ENCODE results near the gene KRTAP4-8. TPM values are rescaled to one million over a fixed set of nuclear protein-coding genes. Genes with fewer than 3 reads are reported as not detected.
"Not testable (repeated sequence)": the region's sequence is repeated elsewhere in the genome, so short reads cannot be mapped to it uniquely, and the experiment has no call there.

Gene KRTAP4-8
- total and polyA plus RNA-seq, 11 donors = not detected

DNA sequence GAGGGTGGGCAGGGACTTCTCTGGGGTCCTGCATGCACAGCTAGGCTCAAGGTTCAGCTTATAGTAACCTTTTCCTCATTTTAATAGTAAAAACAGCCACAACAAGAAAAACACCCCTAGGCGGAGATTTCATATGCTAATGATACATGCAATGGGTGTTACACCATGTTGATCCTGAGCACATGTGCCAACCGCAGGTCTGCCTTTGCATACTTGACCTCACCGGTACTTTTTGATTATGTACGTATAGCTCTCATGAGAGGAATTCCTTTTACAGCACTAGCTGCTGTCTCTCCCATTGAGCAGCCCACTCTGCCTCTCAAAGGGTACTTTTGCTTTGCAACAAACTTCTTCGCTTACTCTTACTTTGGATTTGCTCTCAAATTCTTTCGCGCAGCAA lies 1.9 kb downstream of the KRTAP4-8 start:
- ATAC-seq (no peak), DNase-seq (no peak)
- Histone ChIP-seq H3K4me1 (no peaks in the 10 kb centered on the region), H3K27ac (no peak overlapping the region), H3K4me3 (no peak overlapping the region), H3K27me3 (peaks cover 0 to 11% (median 3%) of the 10 kb centered on the region in 9 donors), H3K9me3 (peaks cover 0 to 5% (median 0%) of the 10 kb centered on the region in 12 donors), H3K36me3 (no peaks in the 10 kb centered on the region)
- intact Hi-C loops (cut with DNase I) = no loop called here
- WGBS, 4 donors = 80 to 85% (median 81%) methylated on average over 7 of the region's 7 CpGs
- TF ChIP-seq CTCF (IDR thresholded peaks at IDR 0.05) (no peak), POLR2A (IDR thresholded peaks at IDR 0.05) (no peak)

GRCh38 chr17:41088760-41089352 lies 9.1 kb downstream of the KRTAP4-8 start:
- DNase-seq; ATAC-seq; H3K4me1 ChIP-seq; H3K36me3 ChIP-seq; intact Hi-C loops (cut with DNase I); H3K27ac ChIP-seq; H3K9me3 ChIP-seq; H3K27me3 ChIP-seq; H3K4me3 ChIP-seq: not testable (repeated sequence)
- 42 to 60% (median 56%) methylated on average over 4 of the region's 4 CpGs for WGBS, 4 donors

DNA sequence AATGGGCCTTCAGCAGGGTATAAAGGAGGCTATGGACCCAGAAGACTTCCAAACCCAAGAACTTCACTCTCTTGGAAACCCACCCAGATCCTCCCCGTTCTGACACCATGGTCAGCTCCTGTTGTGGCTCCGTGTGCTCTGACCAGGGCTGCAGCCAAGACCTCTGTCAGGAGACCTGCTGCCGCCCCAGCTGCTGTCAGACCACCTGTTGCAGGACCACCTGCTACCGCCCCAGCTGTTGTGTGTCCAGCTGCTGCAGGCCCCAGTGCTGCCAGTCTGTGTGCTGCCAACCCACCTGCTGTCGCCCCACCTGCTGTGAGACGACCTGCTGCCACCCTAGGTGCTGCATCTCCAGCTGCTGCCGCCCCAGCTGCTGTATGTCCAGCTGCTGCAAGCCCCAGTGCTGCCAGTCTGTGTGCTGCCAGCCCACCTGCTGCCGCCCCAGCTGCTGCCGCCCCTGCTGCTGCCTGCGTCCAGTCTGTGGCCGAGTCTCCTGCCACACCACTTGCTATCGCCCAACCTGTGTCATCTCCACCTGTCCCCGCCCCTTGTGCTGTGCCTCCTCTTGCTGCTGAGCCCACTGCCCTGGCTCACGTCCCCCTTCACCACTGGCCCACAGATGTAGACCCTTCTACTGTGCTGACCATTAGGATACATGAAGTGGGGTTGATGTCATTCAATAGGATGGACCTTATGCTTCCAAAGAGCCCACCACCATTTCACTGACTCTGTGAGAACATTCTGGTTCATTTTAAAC lies 13.7 kb downstream of the KRTAP4-8 start, which contains the start of gene KRTAP4-7:
Gene KRTAP4-7, plus strand, starts transcription at position 51 of the 757 bp plus-strand sequence. Its CDS starts 57 bp downstream, at position 108.
- H3K4me3 ChIP-seq; intact Hi-C loops (cut with DNase I); H3K9me3 ChIP-seq; H3K27ac ChIP-seq; H3K36me3 ChIP-seq; H3K4me1 ChIP-seq; DNase-seq; ATAC-seq; H3K27me3 ChIP-seq: not testable (repeated sequence)
- 47 to 79% (median 69%) methylated on average over 6 to 14 of the region's 14 CpGs for WGBS, 4 donors

GRCh38 chr17:41083427-41083826 lies 14.5 kb downstream of the KRTAP4-8 start:
- H3K9me3 ChIP-seq; H3K4me3 ChIP-seq; H3K36me3 ChIP-seq; DNase-seq; intact Hi-C loops (cut with DNase I); H3K27me3 ChIP-seq; ATAC-seq; H3K27ac ChIP-seq; H3K4me1 ChIP-seq: not testable (repeated sequence)
- 71 to 90% (median 74%) methylated on average over 2 of the region's 2 CpGs for WGBS, 4 donors

DNA sequence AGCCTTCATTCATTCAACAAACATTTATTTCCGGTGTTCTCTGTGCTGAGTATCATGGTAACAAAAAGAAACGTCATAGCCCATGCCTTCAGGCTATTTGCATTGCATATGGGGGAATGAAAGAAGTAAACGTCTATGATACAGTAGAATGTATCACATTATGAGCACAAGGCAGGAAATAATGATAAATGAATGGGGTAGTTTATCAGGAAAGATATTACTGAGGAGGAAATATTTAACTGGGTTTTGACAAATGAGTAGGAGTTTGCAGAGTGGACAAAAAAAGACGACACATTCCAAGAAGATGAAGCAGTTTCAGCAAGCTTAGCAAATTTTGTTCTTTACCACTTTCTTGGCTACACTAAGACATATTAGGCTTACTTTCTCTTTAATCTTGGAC lies 15.3 kb downstream of the KRTAP4-8 start:
- intact Hi-C loops (cut with DNase I) = no loop called here
- H3K4me1 ChIP-seq = no peaks in the 10 kb centered on the region
- no peak for TF ChIP-seq POLR2A (IDR thresholded peaks at IDR 0.05)
- TF ChIP-seq CTCF (IDR thresholded peaks at IDR 0.05) = no peak
- H3K36me3 ChIP-seq = no peaks in the 10 kb centered on the region
- WGBS, 4 donors = 38 to 59% (median 43%) methylated on average over 4 of the region's 4 CpGs
- no peak for DNase-seq
- no peak overlapping the region for H3K27ac ChIP-seq
- H3K27me3 ChIP-seq = peaks cover 0 to 7% (median 0%) of the 10 kb centered on the region in 9 donors
- H3K4me3 ChIP-seq = no peak overlapping the region
- no peaks in the 10 kb centered on the region for H3K9me3 ChIP-seq
- ATAC-seq = no peak
